ENCODE measurements around the gene TAF15. TPM values are rescaled to one million over a fixed set of nuclear protein-coding genes. Genes with fewer than 3 reads are reported as not detected.

TAF15 gene
- total RNA-seq, 2 experiments from 2014 or later = 65.9 to 256 TPM

GRCh38 chr17:35889818-35890773, 80.8 kb downstream of the TAF15 start:
- H3K4me2 ChIP-seq (ENCODE audit: low read length) = no peak overlapping the region
- no peaks in the 10 kb centered on the region for H3K4me1 ChIP-seq (ENCODE audit: insufficient read depth, low read length, poor library complexity, severe bottlenecking)
- no peak overlapping the region for H3K27ac ChIP-seq (ENCODE audit: low read depth, low read length, poor library complexity, severe bottlenecking)
- no peaks in the 10 kb centered on the region for H4K20me1 ChIP-seq (ENCODE audit: insufficient read depth, low read length)
- POLR2A ChIA-PET = interaction anchor here (0.7 kb wide), 2 partner anchors 28 to 222 kb away, joined by 3 to 4 read pairs; no protein-coding TSS in a partner anchor
- CTCF ChIA-PET (ENCODE audit: unreplicated experiment) = no interaction called here
- no peaks in the 10 kb centered on the region for H3K79me2 ChIP-seq (ENCODE audit: insufficient read depth, low read depth, low read length)
- intact Hi-C loops (cut with micrococcal nuclease; ENCODE audit: unreplicated experiment) = no loop called here
- no peaks in the 10 kb centered on the region for H3K9me2 ChIP-seq (ENCODE audit: insufficient read depth, low read length)
- H3K4me3 ChIP-seq (ENCODE audit: low read depth, low read length, poor library complexity, severe bottlenecking) = no peak overlapping the region
- no peak overlapping the region for H2AFZ ChIP-seq (ENCODE audit: low read length)
- DNase-seq (ENCODE audit: low spot score) = no peak
- TF ChIP-seq EZH2phosphoT487 (IDR thresholded peaks at IDR 0.05; ENCODE audit: borderline replicate concordance, low read depth, low read length) (no peak), CTCF (conservative IDR thresholded peaks at IDR 0.05; ENCODE audit: low read length) (no peak)
- no peaks in the 10 kb centered on the region for H3K9me3 ChIP-seq (ENCODE audit: low read length)
- no peaks in the 10 kb centered on the region for H3K36me3 ChIP-seq (ENCODE audit: insufficient read depth, low read length)
- BruUV-seq (replicated peaks) = no TSS peak

- H2AFZ ChIP-seq (ENCODE audit: low read length) = no peak overlapping the region
- intact Hi-C loops (cut with micrococcal nuclease; ENCODE audit: unreplicated experiment) = no loop called here
These were observed 81.5 kb downstream of the TAF15 start for GRCh38 chr17:35890774-35891155.

More at GRCh38 chr17:35890774-35891155, 81.5 kb downstream of the TAF15 start:
- H3K9me3 ChIP-seq (ENCODE audit: low read length) = no peaks in the 10 kb centered on the region
- H4K20me1 ChIP-seq (ENCODE audit: insufficient read depth, low read length) = no peaks in the 10 kb centered on the region
- no peak for TF ChIP-seq EZH2phosphoT487 (IDR thresholded peaks at IDR 0.05; ENCODE audit: borderline replicate concordance, low read depth, low read length)
- TF ChIP-seq CTCF (conservative IDR thresholded peaks at IDR 0.05; ENCODE audit: low read length) = no peak
- no peak for DNase-seq (ENCODE audit: low spot score)
- ChIA-PET POLR2A (no interaction called here), CTCF (ENCODE audit: unreplicated experiment) (no interaction called here)
- H3K4me3 ChIP-seq (ENCODE audit: low read depth, low read length, poor library complexity, severe bottlenecking) = no peak overlapping the region
- no TSS peak for BruUV-seq (replicated peaks)
- H3K4me1 ChIP-seq (ENCODE audit: insufficient read depth, low read length, poor library complexity, severe bottlenecking) = no peaks in the 10 kb centered on the region
- H3K4me2 ChIP-seq (ENCODE audit: low read length) = no peak overlapping the region
- H3K9me2 ChIP-seq (ENCODE audit: insufficient read depth, low read length) = no peaks in the 10 kb centered on the region
- no peaks in the 10 kb centered on the region for H3K36me3 ChIP-seq (ENCODE audit: insufficient read depth, low read length)
- no peaks in the 10 kb centered on the region for H3K79me2 ChIP-seq (ENCODE audit: insufficient read depth, low read depth, low read length)
- H3K27ac ChIP-seq (ENCODE audit: low read depth, low read length, poor library complexity, severe bottlenecking) = no peak overlapping the region
